Inflammatory macrophage (primary cell): ENCODE results near the gene RALGPS1.
"Not testable (repeated sequence)": the region's sequence is repeated elsewhere in the genome, so short reads cannot be mapped to it uniquely, and the experiment has no call there.

Experiments
- DNase-seq, 2 donors: peaks; one replicate each; pipeline ENCODE4 v3.0.0-alpha.2; 2020 to 2022

Gene RALGPS1

GRCh38 chr9:127162046-127162863 lies 247.7 kb downstream of the RALGPS1 start:
- DNase-seq: peak; percentile 40 to 58

- no peak for DNase-seq
Measured at GRCh38 chr9:127162864-127163365, 248.3 kb downstream of the RALGPS1 start.

- peak; percentile 34 to 67 for DNase-seq
Measured at GRCh38 chr9:127163409-127163808, 248.8 kb downstream of the RALGPS1 start.

GRCh38 chr9:127165116-127165515 lies 250.5 kb downstream of the RALGPS1 start:
- no peak for DNase-seq

- DNase-seq: peak in 1 of 2 donors; percentile 26
Measured at GRCh38 chr9:127166111-127166510, 251.5 kb downstream of the RALGPS1 start.

GRCh38 chr9:127166651-127167524 lies 252.3 kb downstream of the RALGPS1 start:
- DNase-seq: no peak

GRCh38 chr9:127167560-127168326 lies 253.2 kb downstream of the RALGPS1 start:
- DNase-seq: no peak

GRCh38 chr9:127168756-127169574 lies 254.4 kb downstream of the RALGPS1 start:
- DNase-seq: no peak

GRCh38 chr9:127169575-127169883 lies 254.9 kb downstream of the RALGPS1 start:
- no peak for DNase-seq

- no peak for DNase-seq
Measured at GRCh38 chr9:127170103-127170502, 255.5 kb downstream of the RALGPS1 start.

GRCh38 chr9:127170652-127171051 lies 256.1 kb downstream of the RALGPS1 start:
- no peak for DNase-seq

GRCh38 chr9:127171348-127171747 lies 256.8 kb downstream of the RALGPS1 start:
- not testable (repeated sequence) for DNase-seq

- DNase-seq: no peak
Measured at GRCh38 chr9:127172066-127172707, 257.6 kb downstream of the RALGPS1 start.

GRCh38 chr9:127173063-127173462 lies 258.5 kb downstream of the RALGPS1 start:
- no peak for DNase-seq

GRCh38 chr9:127174386-127175318 lies 260.1 kb downstream of the RALGPS1 start:
- DNase-seq: no peak

GRCh38 chr9:127175319-127175715 lies 260.7 kb downstream of the RALGPS1 start:
- no peak for DNase-seq

GRCh38 chr9:127175764-127176163 lies 261.2 kb downstream of the RALGPS1 start:
- DNase-seq: no peak

- DNase-seq: no peak
Measured at GRCh38 chr9:127176631-127177030, 262.0 kb downstream of the RALGPS1 start.

GRCh38 chr9:127177231-127177630 lies 262.6 kb downstream of the RALGPS1 start:
- peak; percentile 24 to 41 for DNase-seq

- no peak for DNase-seq
Measured at GRCh38 chr9:127177665-127178265, 263.2 kb downstream of the RALGPS1 start.
